ENCODE measurements around the gene CD244.

Gene CD244

GRCh38 chr1:160801836-160802580 lies 60.7 kb downstream of the CD244 start:
- TF ChIP-seq POLR2AphosphoS5 (IDR thresholded peaks at IDR 0.05; ENCODE audit: low read depth, low read length) (no peak), TAF1 (IDR thresholded peaks at IDR 0.05; ENCODE audit: borderline replicate concordance, low read depth, low read length) (no peak), POLR2A (IDR thresholded peaks at IDR 0.05; ENCODE audit: low read depth, low read length) (no peak)
- FAIRE-seq, result no peak

GRCh38 chr1:160800645-160801408 lies 61.9 kb downstream of the CD244 start:
- FAIRE-seq, result peak; percentile 36
- TF ChIP-seq TAF1 (IDR thresholded peaks at IDR 0.05; ENCODE audit: borderline replicate concordance, low read depth, low read length) (no peak), POLR2A (IDR thresholded peaks at IDR 0.05; ENCODE audit: low read depth, low read length) (no peak), POLR2AphosphoS5 (IDR thresholded peaks at IDR 0.05; ENCODE audit: low read depth, low read length) (no peak)
- DNase-seq (ENCODE audit: insufficient read length), result no peak

More at GRCh38 chr1:160801836-160802580, 60.7 kb downstream of the CD244 start:
- no peak for DNase-seq (ENCODE audit: insufficient read length)

GRCh38 chr1:160800142-160800541 lies 62.5 kb downstream of the CD244 start:
- no peak for FAIRE-seq
- TF ChIP-seq TAF1 (IDR thresholded peaks at IDR 0.05; ENCODE audit: borderline replicate concordance, low read depth, low read length) (no peak), POLR2AphosphoS5 (IDR thresholded peaks at IDR 0.05; ENCODE audit: low read depth, low read length) (no peak), POLR2A (IDR thresholded peaks at IDR 0.05; ENCODE audit: low read depth, low read length) (no peak)

DNA sequence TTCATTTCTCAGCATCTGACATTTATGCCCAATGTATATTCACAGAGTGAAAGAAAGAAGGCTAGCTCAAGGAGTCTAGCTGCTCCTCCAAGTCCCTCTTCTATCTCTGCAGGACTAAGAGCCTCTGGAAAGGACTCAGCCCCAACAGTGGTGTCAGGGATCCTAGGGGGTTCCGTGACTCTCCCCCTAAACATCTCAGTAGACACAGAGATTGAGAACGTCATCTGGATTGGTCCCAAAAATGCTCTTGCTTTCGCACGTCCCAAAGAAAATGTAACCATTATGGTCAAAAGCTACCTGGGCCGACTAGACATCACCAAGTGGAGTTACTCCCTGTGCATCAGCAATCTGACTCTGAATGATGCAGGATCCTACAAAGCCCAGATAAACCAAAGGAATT lies 63.0 kb downstream of the CD244 start:
- TF ChIP-seq TAF1 (IDR thresholded peaks at IDR 0.05; ENCODE audit: borderline replicate concordance, low read depth, low read length) (no peak), POLR2A (IDR thresholded peaks at IDR 0.05; ENCODE audit: low read depth, low read length) (no peak), POLR2AphosphoS5 (IDR thresholded peaks at IDR 0.05; ENCODE audit: low read depth, low read length) (no peak)
- DNase-seq (ENCODE audit: insufficient read length) (no peak), FAIRE-seq (no peak)

More at GRCh38 chr1:160800142-160800541, 62.5 kb downstream of the CD244 start:
- no peak for DNase-seq (ENCODE audit: insufficient read length)

GRCh38 chr1:160798439-160798838 lies 64.2 kb downstream of the CD244 start:
- TF ChIP-seq POLR2AphosphoS5 (IDR thresholded peaks at IDR 0.05; ENCODE audit: low read depth, low read length) (no peak), TAF1 (IDR thresholded peaks at IDR 0.05; ENCODE audit: borderline replicate concordance, low read depth, low read length) (no peak), POLR2A (IDR thresholded peaks at IDR 0.05; ENCODE audit: low read depth, low read length) (no peak)
- no peak for FAIRE-seq
- DNase-seq (ENCODE audit: insufficient read length), result no peak

DNA sequence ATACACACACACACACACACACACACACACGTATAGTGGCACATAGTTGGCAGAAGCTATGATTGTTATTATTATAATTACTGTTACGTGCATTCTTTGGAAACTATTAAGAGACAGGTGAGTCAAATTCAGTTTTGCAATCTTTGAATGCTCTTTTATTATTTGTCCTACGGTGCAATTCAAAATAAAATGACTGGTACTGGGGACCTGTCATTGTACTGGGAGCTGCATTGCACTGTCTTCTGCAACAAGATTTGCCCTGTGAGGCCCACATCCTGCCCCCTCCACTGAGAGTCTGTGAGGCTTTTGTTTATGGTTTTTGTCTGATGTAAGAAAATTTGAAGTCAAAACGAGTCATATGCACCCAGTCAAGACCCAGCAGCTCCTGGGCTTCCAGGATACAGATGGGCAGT lies 64.8 kb downstream of the CD244 start:
- no peak for FAIRE-seq
- TF ChIP-seq POLR2A (IDR thresholded peaks at IDR 0.05; ENCODE audit: low read depth, low read length) (no peak), POLR2AphosphoS5 (IDR thresholded peaks at IDR 0.05; ENCODE audit: low read depth, low read length) (no peak), TAF1 (IDR thresholded peaks at IDR 0.05; ENCODE audit: borderline replicate concordance, low read depth, low read length) (no peak)
- DNase-seq (ENCODE audit: insufficient read length), result no peak

DNA sequence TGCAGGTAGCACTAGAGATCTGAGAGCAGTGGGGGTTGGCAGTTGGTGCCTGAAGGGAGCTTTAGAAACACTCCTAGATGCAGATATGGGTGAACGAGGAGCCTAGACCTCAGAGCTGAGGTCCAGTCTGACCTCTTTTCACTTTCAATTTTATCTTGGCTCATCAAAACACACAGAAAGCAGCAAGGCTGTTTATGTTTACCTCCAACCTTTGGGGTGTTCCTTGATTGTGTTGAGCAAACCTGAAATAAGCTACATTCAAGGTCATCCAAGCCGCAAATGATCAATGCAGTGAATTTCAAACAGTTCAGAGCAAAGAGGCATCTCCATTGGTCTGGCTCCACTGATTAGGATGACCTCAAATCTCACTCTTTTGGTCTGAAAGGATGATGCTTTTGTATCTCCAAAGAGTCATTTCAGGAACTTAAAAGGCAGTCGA lies 65.4 kb downstream of the CD244 start:
- FAIRE-seq, result peak; percentile 89
- no peak for DNase-seq (ENCODE audit: insufficient read length)
- TF ChIP-seq POLR2A (IDR thresholded peaks at IDR 0.05; ENCODE audit: low read depth, low read length), result no peak
- TF ChIP-seq POLR2AphosphoS5 (IDR thresholded peaks at IDR 0.05; ENCODE audit: low read depth, low read length), result no peak
- TF ChIP-seq TAF1 (IDR thresholded peaks at IDR 0.05; ENCODE audit: borderline replicate concordance, low read depth, low read length), result no peak

DNA sequence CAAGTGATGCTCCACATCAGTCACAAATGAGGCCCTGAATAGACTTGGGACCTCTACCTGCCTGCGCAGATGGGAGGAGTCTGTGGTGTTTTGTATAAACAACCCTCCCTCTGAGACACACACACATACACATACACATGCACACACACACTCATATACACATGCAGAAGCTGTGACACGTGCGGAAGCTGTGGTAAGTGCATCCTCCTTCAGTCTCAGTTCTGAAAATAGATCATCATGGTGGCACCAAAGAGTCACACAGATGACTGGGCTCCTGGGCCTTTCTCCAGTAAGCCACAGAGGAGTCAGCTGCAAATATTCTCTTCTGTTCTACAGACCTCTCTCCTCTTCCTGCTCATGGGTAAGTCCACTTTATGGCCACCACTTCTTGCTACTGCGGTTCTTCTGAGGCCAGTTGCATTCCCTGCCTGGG lies 66.7 kb downstream of the CD244 start, which contains the start of gene LY9:
TSS of gene LY9 (plus strand) at position 224 of the 433 bp plus-strand sequence. CDS start at position 238, 14 bp downstream.
- DNase-seq (ENCODE audit: insufficient read length) (no peak), FAIRE-seq (peak; percentile 99)

DNA sequence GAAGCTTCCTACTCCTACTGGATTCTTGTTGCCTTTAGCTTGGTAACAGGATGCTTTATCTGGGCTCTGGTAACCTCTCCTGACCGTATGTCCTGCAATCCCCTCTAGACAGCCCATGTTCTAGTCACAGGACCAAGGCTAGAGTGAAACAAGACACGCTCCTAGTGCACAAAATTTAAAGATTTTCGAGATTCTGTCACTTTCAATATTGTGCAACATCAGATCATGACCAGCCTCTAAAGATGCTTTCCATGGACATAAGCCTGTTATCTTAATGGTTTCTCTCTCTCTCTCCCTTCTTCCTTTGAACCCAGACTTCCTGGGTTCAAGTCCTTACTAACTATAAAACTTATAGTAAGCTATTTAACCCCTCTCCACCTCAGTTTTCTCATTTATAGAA lies 68.3 kb downstream of the CD244 start:
- no peak for TF ChIP-seq TAF1 (IDR thresholded peaks at IDR 0.05; ENCODE audit: borderline replicate concordance, low read depth, low read length)
- no peak for TF ChIP-seq POLR2AphosphoS5 (IDR thresholded peaks at IDR 0.05; ENCODE audit: low read depth, low read length)
- no peak for TF ChIP-seq POLR2A (IDR thresholded peaks at IDR 0.05; ENCODE audit: low read depth, low read length)
- DNase-seq (ENCODE audit: insufficient read length) (no peak), FAIRE-seq (no peak)

More for the DNA sequence above, 66.7 kb downstream of the CD244 start, which contains the start of gene LY9:
- TF ChIP-seq POLR2AphosphoS5 (IDR thresholded peaks at IDR 0.05; ENCODE audit: low read depth, low read length) (no peak), TAF1 (IDR thresholded peaks at IDR 0.05; ENCODE audit: borderline replicate concordance, low read depth, low read length) (0 out of 2 replicates have a peak, but pooled peaks have one; percentile 42), POLR2A (IDR thresholded peaks at IDR 0.05; ENCODE audit: low read depth, low read length) (peak; percentile 50; the same call in 1 of the 2 replicates)

- no peak for TF ChIP-seq POLR2AphosphoS5 (IDR thresholded peaks at IDR 0.05; ENCODE audit: low read depth, low read length)
- no peak for TF ChIP-seq TAF1 (IDR thresholded peaks at IDR 0.05; ENCODE audit: borderline replicate concordance, low read depth, low read length)
- TF ChIP-seq POLR2A (IDR thresholded peaks at IDR 0.05; ENCODE audit: low read depth, low read length), result no peak
- FAIRE-seq, result peak; percentile 95
- peak; percentile 42 for DNase-seq (ENCODE audit: insufficient read length)
Measured at GRCh38 chr1:160789702-160790611, 72.7 kb downstream of the CD244 start.

Measured in GM12892 (cell line).